ENCODE measurements around the gene INTU.

The INTU gene

GRCh38 chr4:127598656-127599055, 34.1 kb upstream of the INTU start:
- Histone ChIP-seq H3K9me2 (replicated peaks; ENCODE audit: low read depth, low read length) (no peaks in the 10 kb centered on the region), H3K27me3 (ENCODE audit: insufficient read depth, low read length, poor library complexity, severe bottlenecking) (no peaks in the 10 kb centered on the region), H3K9ac (ENCODE audit: low read depth, low read length, poor library complexity, severe bottlenecking) (no peak overlapping the region), H3K79me2 (ENCODE audit: insufficient read depth, low read length) (no peaks in the 10 kb centered on the region), H4K20me1 (ENCODE audit: insufficient read depth, low read length, poor library complexity, severe bottlenecking) (no peaks in the 10 kb centered on the region), H3K4me1 (ENCODE audit: insufficient read depth, low read length, poor library complexity, severe bottlenecking) (no peaks in the 10 kb centered on the region), H3F3A (ENCODE audit: low read depth) (no peaks in the 10 kb centered on the region), H3K36me3 (ENCODE audit: insufficient read depth, low read length) (no peaks in the 10 kb centered on the region), H3K4me2 (ENCODE audit: low read depth, low read length, poor library complexity, severe bottlenecking) (no peak overlapping the region), H3K4me3 (ENCODE audit: low read length, poor library complexity, severe bottlenecking) (no peak overlapping the region), H3K9me3 (ENCODE audit: insufficient read depth, low read depth, low read length) (no peaks in the 10 kb centered on the region), H2AFZ (ENCODE audit: low read length) (no peak overlapping the region)
- TF ChIP-seq CTCF (conservative IDR thresholded peaks at IDR 0.05; ENCODE audit: low read length) (no peak), EZH2phosphoT487 (IDR thresholded peaks at IDR 0.05; ENCODE audit: borderline replicate concordance) (no peak)

GRCh38 chr4:127601029-127601428, 31.7 kb upstream of the INTU start:
- TF ChIP-seq EZH2phosphoT487 (IDR thresholded peaks at IDR 0.05; ENCODE audit: borderline replicate concordance) (no peak), CTCF (conservative IDR thresholded peaks at IDR 0.05; ENCODE audit: low read length) (peak; percentile 23; the same call in 1 of the 2 replicates)
- Histone ChIP-seq H3F3A (ENCODE audit: low read depth) (no peaks in the 10 kb centered on the region), H3K79me2 (ENCODE audit: insufficient read depth, low read length) (no peaks in the 10 kb centered on the region), H3K9me2 (replicated peaks; ENCODE audit: low read depth, low read length) (no peaks in the 10 kb centered on the region), H3K36me3 (ENCODE audit: insufficient read depth, low read length) (no peaks in the 10 kb centered on the region), H3K4me2 (ENCODE audit: low read depth, low read length, poor library complexity, severe bottlenecking) (no peak overlapping the region), H3K9ac (ENCODE audit: low read depth, low read length, poor library complexity, severe bottlenecking) (no peak overlapping the region), H3K4me1 (ENCODE audit: insufficient read depth, low read length, poor library complexity, severe bottlenecking) (no peaks in the 10 kb centered on the region), H2AFZ (ENCODE audit: low read length) (no peak overlapping the region), H3K4me3 (ENCODE audit: low read length, poor library complexity, severe bottlenecking) (no peak overlapping the region), H3K27me3 (ENCODE audit: insufficient read depth, low read length, poor library complexity, severe bottlenecking) (no peaks in the 10 kb centered on the region), H3K9me3 (ENCODE audit: insufficient read depth, low read depth, low read length) (no peaks in the 10 kb centered on the region), H4K20me1 (ENCODE audit: insufficient read depth, low read length, poor library complexity, severe bottlenecking) (no peaks in the 10 kb centered on the region)

GRCh38 chr4:127604949-127605709, 27.6 kb upstream of the INTU start:
- TF ChIP-seq CTCF (conservative IDR thresholded peaks at IDR 0.05; ENCODE audit: low read length), result peak; percentile 69
- no peak for TF ChIP-seq EZH2phosphoT487 (IDR thresholded peaks at IDR 0.05; ENCODE audit: borderline replicate concordance)
- Histone ChIP-seq H3K9ac (ENCODE audit: low read depth, low read length, poor library complexity, severe bottlenecking) (no peak overlapping the region), H3K27me3 (ENCODE audit: insufficient read depth, low read length, poor library complexity, severe bottlenecking) (no peaks in the 10 kb centered on the region), H3K9me3 (ENCODE audit: insufficient read depth, low read depth, low read length) (no peaks in the 10 kb centered on the region), H4K20me1 (ENCODE audit: insufficient read depth, low read length, poor library complexity, severe bottlenecking) (no peaks in the 10 kb centered on the region), H3F3A (ENCODE audit: low read depth) (no peaks in the 10 kb centered on the region), H3K4me2 (ENCODE audit: low read depth, low read length, poor library complexity, severe bottlenecking) (no peak overlapping the region), H3K9me2 (replicated peaks; ENCODE audit: low read depth, low read length) (no peaks in the 10 kb centered on the region), H3K79me2 (ENCODE audit: insufficient read depth, low read length) (no peaks in the 10 kb centered on the region), H2AFZ (ENCODE audit: low read length) (peak overlapping the region; percentile 14; the same call in 1 of the 2 replicates), H3K4me1 (ENCODE audit: insufficient read depth, low read length, poor library complexity, severe bottlenecking) (no peaks in the 10 kb centered on the region), H3K4me3 (ENCODE audit: low read length, poor library complexity, severe bottlenecking) (no peak overlapping the region), H3K36me3 (ENCODE audit: insufficient read depth, low read length) (no peaks in the 10 kb centered on the region)
